GM12878 (cell line): Measurements from ENCODE around the gene CLEC16A. TPM values are rescaled to one million over a fixed set of nuclear protein-coding genes. Genes with fewer than 3 reads are reported as not detected.
A peak's percentile ranks its signal among the peaks of the same experiment; 100 is the strongest.

ENCODE experiments used
- KLF5 ChIP-seq: fragments of 450-650 bp; IDR thresholded peaks from 2 replicates; pipeline ENCODE4 v1.6.1; 2014; ENCODE audit warnings: mild to moderate bottlenecking; ENCODE audit not compliant: partially characterized antibody
- RCOR1 ChIP-seq: conservative IDR thresholded peaks from 2 replicates; pipeline ENCODE4 v1.6.1; 2012; ENCODE audit warnings: low read depth, low read length, improper control_type of control experiment
- RELA ChIP-seq: fragments of 450-650 bp; IDR thresholded peaks from 2 replicates; pipeline ENCODE4 v1.8.0; 2014; ENCODE audit warnings: borderline replicate concordance; ENCODE audit not compliant: partially characterized antibody
- TCF12 ChIP-seq: IDR thresholded peaks from 2 replicates; pipeline ENCODE4 v1.6.1; 2011; ENCODE audit warnings: low read depth, mild to moderate bottlenecking, low read length
- polyA plus RNA-seq, 11 experiments: library from polyadenylated mRNA; depleted of rRNA in 4 of 11; unstranded in 6 of 11; stranded (reverse) in 5 of 11; fragments of >200 nt; fragmentation: Nextera tagmentation in 4 of 11; fragmentation: Illumina TruSeq in 1 of 11; extraction: Ambion mirVana in 4 of 11; extraction: Trizol in 1 of 11; gene quantifications; 1 replicate in 1 of 11; 2 replicates in 10 of 11; pipeline versions ENCODE4 v1.2.1 to v1.2.3, GENCODE V29; 2011 to 2016; ENCODE audit warnings: inconsistent platforms in 2 of 11, missing spikeins in 2 of 11, low read depth in 1 of 11
- total RNA-seq, 4 experiments: library from RNA; depleted of rRNA in 3 of 4; stranded (reverse); fragments of >200 nt in 3 of 4; fragmentation: Illumina TruSeq in 1 of 4; extraction: Trizol in 1 of 4; gene quantifications; 2 replicates each; pipeline versions ENCODE4 v1.2.1 to v1.2.3, GENCODE V29; 2013 to 2021
- TF ChIP-seq, protein P1 (sequence below): fragments of 450-650 bp; IDR thresholded peaks from 2 replicates; pipeline ENCODE4 v1.6.1; 2016; ENCODE audit warnings: mild to moderate bottlenecking
- TF ChIP-seq, protein P2 (sequence below): fragments of 450-650 bp; formaldehyde crosslinking; IDR thresholded peaks from 2 replicates; pipeline ENCODE4 v1.5.0; 2022; ENCODE audit warnings: mild to moderate bottlenecking, missing genetic modification characterization

Gene CLEC16A
- total and polyA plus RNA-seq, 10 of the 15 experiments (the other 5 are each of a cell fraction or from before 2014, with no cell fraction given) = 1.5 to 28.8 (median 19.2) TPM

DNA sequence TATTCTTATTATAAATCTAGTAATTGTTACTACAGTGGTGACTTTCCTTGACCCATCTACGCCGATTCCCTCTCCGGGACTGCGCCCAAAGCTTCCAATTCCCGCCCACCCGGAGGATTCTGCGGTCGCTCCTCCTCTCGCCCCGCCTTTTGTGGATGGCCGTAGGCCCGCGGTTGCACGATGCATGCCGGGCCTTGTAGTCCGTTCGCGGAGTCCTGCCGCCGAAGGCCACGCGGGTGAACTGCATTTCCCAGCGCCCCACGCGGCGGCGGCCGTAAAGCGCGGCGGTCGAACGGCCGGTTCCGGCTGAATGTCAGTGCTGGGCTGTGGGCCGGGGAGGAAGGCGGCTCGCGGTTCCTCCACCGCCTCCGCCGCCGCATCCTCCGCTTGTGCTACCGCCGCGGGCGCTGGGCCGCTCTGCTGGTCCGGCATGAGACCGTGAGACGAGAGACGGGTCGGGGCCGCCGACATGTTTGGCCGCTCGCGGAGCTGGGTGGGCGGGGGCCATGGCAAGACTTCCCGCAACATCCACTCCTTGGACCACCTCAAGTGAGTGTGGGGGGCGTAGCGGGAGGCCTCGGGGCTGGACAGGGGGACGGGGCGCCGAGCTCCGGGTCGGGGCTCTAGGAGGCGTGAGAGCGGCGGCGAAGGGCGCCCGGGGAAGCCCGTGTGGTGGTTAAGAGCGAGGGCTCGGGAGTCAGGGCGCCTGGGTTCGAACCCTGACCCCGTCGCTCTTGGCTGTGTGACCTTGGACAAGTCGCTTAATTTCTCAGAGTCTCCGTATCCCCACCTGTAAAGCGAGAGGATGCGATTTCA is at the start of gene CLEC16A (continued):
- TF ChIP-seq TCF12 = 0 out of 2 replicates have a peak, but pooled peaks have one; percentile 16
- TF ChIP-seq RELA = peak; percentile 72
- TF ChIP-seq RCOR1 = peak; percentile 86; the same call in 1 of the 2 replicates
- TF ChIP-seq KLF5 = no peak
- TF ChIP-seq, protein P1, sequence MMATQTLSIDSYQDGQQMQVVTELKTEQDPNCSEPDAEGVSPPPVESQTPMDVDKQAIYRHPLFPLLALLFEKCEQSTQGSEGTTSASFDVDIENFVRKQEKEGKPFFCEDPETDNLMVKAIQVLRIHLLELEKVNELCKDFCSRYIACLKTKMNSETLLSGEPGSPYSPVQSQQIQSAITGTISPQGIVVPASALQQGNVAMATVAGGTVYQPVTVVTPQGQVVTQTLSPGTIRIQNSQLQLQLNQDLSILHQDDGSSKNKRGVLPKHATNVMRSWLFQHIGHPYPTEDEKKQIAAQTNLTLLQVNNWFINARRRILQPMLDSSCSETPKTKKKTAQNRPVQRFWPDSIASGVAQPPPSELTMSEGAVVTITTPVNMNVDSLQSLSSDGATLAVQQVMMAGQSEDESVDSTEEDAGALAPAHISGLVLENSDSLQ = peak; percentile 23; the same call in 1 of the 2 replicates
- TF ChIP-seq, protein P2, sequence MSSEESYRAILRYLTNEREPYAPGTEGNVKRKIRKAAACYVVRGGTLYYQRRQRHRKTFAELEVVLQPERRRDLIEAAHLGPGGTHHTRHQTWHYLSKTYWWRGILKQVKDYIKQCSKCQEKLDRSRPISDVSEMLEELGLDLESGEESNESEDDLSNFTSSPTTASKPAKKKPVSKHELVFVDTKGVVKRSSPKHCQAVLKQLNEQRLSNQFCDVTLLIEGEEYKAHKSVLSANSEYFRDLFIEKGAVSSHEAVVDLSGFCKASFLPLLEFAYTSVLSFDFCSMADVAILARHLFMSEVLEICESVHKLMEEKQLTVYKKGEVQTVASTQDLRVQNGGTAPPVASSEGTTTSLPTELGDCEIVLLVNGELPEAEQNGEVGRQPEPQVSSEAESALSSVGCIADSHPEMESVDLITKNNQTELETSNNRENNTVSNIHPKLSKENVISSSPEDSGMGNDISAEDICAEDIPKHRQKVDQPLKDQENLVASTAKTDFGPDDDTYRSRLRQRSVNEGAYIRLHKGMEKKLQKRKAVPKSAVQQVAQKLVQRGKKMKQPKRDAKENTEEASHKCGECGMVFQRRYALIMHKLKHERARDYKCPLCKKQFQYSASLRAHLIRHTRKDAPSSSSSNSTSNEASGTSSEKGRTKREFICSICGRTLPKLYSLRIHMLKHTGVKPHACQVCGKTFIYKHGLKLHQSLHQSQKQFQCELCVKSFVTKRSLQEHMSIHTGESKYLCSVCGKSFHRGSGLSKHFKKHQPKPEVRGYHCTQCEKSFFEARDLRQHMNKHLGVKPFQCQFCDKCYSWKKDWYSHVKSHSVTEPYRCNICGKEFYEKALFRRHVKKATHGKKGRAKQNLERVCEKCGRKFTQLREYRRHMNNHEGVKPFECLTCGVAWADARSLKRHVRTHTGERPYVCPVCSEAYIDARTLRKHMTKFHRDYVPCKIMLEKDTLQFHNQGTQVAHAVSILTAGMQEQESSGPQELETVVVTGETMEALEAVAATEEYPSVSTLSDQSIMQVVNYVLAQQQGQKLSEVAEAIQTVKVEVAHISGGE = no peak
- TF ChIP-seq, all 136 proteins: peak for 53
